RWPE2 (cell line): ENCODE results near the gene PLGRKT.
"Not testable (repeated sequence)": the region's sequence is repeated elsewhere in the genome, so short reads cannot be mapped to it uniquely, and the experiment has no call there.

Source experiments
- ATAC-seq: fragments of 200-7000 bp; cut with Tn5 transposase; 3 replicates; pipeline ENCODE4 v1.9.1; 2021; ENCODE audit warnings: low read depth
- DNase-seq: peaks from one replicate; pipeline ENCODE4 v3.0.0-alpha.2; 2020; ENCODE audit warnings: low spot score
- H3K27ac ChIP-seq: fragments of 450-650 bp; 2 replicates; pipeline ENCODE4 v1.5.1; 2017; ENCODE audit warnings: mild to moderate bottlenecking; ENCODE audit not compliant: poor library complexity, severe bottlenecking
- H3K27me3 ChIP-seq: fragments of 250-450 bp; sonication (Bioruptor Pico); 2 replicates; pipeline ENCODE4 v1.5.1; 2021; ENCODE audit warnings: mild to moderate bottlenecking, moderate library complexity; ENCODE audit not compliant: insufficient read depth, poor library complexity, severe bottlenecking
- H3K36me3 ChIP-seq: fragments of 250-450 bp; sonication (Bioruptor Pico); 2 replicates; pipeline ENCODE4 v1.5.1; 2020; ENCODE audit warnings: low read depth, mild to moderate bottlenecking, moderate library complexity
- H3K4me1 ChIP-seq: fragments of 250-450 bp; sonication (Bioruptor Pico); 2 replicates; pipeline ENCODE4 v1.5.1; 2021; ENCODE audit warnings: mild to moderate bottlenecking, moderate library complexity; ENCODE audit not compliant: insufficient read depth, poor library complexity, severe bottlenecking
- H3K4me3 ChIP-seq: fragments of 250-450 bp; sonication (Bioruptor Pico); 2 replicates; pipeline ENCODE4 v1.5.1; 2021; ENCODE audit warnings: mild to moderate bottlenecking, moderate library complexity; ENCODE audit not compliant: severe bottlenecking
- H3K9me3 ChIP-seq: fragments of 250-450 bp; sonication (Bioruptor Pico); 2 replicates; pipeline ENCODE4 v1.5.1; 2021; ENCODE audit warnings: mild to moderate bottlenecking, moderate library complexity; ENCODE audit not compliant: severe bottlenecking
- TF ChIP-seq, protein P1 (sequence below): fragments of 450-650 bp; IDR thresholded peaks from one replicate; pipeline ENCODE4 v1.5.1; 2017; ENCODE audit warnings: mild to moderate bottlenecking, moderate library complexity; ENCODE audit not compliant: poor library complexity, severe bottlenecking

The PLGRKT gene

DNA sequence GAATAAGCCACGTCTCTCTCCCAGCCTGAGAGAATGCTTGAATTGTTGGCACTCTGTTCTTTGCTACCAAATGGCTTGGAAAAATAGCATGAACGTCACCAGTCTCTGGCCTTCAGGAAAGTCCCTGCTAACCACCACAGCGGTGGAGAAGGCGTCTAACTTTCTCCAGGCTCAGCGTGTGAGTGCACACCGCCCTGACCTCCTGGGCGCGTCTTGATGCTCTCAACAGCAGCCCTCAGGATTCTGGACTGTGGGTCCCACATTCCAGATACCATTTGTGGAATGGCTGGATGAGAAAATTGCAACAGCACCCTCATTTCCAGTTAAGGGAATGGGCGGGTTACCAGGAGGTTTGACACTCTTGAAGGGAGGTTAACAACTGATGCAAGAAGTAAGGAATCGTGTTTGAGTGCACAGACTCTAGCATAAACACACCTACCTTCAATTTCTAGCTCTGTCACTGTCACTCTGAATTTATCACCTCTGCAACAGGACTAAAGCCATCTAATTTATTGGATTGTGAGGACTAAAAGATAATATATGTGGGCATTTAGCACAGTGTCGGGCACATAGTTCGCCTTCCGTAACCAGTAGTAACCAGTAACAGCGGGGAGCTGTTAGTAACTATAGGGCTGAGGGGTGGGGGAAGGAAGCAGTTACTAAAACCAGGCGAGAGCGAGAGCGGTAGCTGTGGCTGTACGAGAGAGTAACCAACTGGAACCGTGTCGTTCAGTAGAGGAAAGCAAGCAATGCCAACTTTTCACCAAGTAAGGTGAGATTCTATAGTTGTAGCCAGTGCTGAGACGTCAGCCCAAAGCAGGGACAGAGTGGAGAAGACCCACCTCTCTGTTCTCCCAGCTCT, 807 bp upstream of the PLGRKT start:
- no peak for ATAC-seq
- Histone ChIP-seq H3K4me3 (peak overlapping the region; percentile 44), H3K4me1 (peaks cover 14% of the 10 kb centered on the region), H3K36me3 (peaks cover 14% of the 10 kb centered on the region), H3K9me3 (no peaks in the 10 kb centered on the region), H3K27me3 (no peaks in the 10 kb centered on the region), H3K27ac (peak overlapping the region; percentile 86)
- TF ChIP-seq, protein P1, sequence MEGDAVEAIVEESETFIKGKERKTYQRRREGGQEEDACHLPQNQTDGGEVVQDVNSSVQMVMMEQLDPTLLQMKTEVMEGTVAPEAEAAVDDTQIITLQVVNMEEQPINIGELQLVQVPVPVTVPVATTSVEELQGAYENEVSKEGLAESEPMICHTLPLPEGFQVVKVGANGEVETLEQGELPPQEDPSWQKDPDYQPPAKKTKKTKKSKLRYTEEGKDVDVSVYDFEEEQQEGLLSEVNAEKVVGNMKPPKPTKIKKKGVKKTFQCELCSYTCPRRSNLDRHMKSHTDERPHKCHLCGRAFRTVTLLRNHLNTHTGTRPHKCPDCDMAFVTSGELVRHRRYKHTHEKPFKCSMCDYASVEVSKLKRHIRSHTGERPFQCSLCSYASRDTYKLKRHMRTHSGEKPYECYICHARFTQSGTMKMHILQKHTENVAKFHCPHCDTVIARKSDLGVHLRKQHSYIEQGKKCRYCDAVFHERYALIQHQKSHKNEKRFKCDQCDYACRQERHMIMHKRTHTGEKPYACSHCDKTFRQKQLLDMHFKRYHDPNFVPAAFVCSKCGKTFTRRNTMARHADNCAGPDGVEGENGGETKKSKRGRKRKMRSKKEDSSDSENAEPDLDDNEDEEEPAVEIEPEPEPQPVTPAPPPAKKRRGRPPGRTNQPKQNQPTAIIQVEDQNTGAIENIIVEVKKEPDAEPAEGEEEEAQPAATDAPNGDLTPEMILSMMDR = no peak
- no peak for DNase-seq

DNA sequence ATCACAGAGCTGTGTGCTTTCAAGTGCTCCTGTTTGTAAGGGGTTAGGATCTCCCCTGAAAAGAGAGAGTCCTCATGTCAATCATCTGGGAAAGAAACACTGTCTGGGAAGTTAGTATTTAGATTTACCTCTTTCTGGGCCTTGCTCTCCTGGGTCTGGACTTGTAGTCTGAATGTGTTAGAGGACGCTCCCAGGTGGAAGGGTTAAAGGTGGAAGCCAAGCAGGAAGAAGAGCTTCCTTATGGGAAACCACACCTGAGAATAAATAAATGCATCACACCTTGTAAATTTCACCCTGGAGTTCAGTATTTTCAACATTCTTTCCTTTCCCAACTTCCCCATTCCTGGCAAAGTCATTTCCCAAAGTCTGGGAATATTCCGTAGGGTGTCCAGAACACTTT, 1.3 kb downstream of the PLGRKT start:
- DNase-seq = no peak
- ATAC-seq = no peak
- Histone ChIP-seq H3K4me3 (no peak overlapping the region), H3K9me3 (no peaks in the 10 kb centered on the region), H3K27me3 (no peaks in the 10 kb centered on the region), H3K36me3 (peaks cover 20% of the 10 kb centered on the region), H3K27ac (peak overlapping the region; percentile 86), H3K4me1 (peaks cover 14% of the 10 kb centered on the region)
- TF ChIP-seq, protein P1 = no peak

DNA sequence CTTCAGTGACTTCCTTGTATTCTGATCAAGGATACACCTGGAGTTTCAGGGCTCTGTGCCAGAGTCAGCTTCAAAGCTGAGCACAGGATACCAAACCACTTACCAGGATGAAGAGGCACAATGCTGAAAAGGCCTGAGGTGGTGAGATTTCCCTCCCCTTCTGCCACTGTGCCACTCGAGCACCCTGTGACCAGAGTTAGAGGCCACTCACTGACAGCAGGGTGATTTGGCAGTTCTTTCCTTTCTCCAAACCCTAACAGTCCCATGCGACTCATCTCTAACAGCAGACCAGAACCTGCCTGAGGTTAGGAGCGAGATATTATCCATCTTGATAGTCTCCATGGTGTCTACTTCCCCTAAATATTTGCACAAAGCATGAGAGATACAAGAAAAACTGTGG, 1.8 kb downstream of the PLGRKT start:
- TF ChIP-seq, protein P1 = no peak
- H3K27me3 ChIP-seq = no peaks in the 10 kb centered on the region
- H3K9me3 ChIP-seq = no peaks in the 10 kb centered on the region
- ATAC-seq (no peak), DNase-seq (no peak)
- H3K36me3 ChIP-seq = peaks cover 21% of the 10 kb centered on the region
- H3K4me3 ChIP-seq = no peak overlapping the region
- peaks cover 14% of the 10 kb centered on the region for H3K4me1 ChIP-seq
- H3K27ac ChIP-seq = peak overlapping the region; percentile 86

DNA sequence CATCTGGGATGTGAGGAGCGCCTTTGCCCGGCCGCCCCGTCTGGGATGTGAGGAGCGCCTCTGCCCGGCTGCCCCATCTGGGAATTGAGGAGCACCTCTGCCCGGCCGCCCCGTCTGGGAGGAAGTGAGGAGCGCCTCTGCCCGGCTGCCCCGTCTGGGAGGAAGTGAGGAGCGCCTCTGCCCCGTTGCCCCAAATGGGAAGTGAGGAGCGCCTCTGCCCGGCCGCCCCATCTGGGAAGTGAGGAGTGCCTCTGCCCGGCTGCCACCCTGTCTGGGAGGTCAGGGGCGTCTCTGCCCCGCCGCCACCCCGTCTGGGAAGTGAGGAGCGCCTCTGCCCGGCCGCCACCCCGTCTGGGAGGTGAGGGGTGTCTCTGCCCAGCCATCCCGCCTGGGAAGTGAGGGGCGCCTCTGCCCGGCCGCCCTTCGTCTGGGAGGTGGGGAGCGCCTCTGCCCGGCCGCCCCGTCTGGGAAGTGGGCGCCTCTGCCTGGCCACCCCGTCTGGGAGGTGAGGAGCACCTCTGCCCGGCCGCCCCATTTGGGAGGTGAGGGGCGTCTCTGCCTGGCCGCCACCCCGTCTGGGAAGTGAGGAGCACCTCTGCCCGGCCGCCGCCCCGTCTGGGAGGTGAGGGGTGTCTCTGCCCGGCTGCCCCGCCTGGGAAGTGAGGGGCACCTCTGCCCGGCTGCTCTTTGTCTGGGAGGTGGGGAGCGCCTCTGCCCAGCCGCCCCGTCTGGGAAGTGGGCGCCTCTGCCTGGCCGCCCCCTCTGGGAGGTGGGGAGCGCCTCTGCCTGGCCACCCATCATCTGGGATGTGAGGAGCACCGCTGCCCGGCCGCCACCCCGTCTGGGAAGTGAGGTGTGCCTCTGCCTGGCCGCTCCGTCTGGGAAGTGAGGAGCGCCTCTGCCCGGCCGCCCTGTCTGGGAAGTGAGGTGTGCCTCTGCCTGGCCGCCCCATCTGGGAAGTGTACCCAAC, 3.6 kb downstream of the PLGRKT start:
- H3K9me3 ChIP-seq, H3K27ac ChIP-seq, DNase-seq, H3K4me3 ChIP-seq, ATAC-seq, H3K27me3 ChIP-seq: not testable (repeated sequence)
- peaks cover 26% of the 10 kb centered on the region for H3K36me3 ChIP-seq
- peaks cover 14% of the 10 kb centered on the region for H3K4me1 ChIP-seq

DNA sequence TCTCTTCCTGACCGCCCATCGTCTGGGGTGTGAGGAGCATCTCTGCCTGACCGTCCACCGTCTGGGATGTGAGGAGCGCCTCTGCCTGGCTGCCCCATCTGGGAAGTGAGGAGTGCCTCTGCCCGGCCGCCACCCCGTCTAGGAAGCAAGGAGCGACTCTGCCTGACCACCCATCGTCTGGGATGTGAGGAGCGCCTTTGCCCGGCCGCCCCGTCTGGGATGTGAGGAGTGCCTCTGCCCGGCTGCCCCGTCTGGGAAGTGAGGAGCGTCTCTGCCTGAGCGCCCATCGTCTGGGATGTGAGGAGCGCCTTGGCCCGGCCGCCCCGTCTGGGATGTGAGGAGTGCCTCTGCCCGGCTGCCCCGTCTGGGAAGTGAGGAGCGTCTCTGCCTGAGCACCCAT, 4.4 kb downstream of the PLGRKT start:
- H3K27ac ChIP-seq, H3K9me3 ChIP-seq: not testable (repeated sequence)
- H3K4me1 ChIP-seq = peaks cover 12% of the 10 kb centered on the region

DNA sequence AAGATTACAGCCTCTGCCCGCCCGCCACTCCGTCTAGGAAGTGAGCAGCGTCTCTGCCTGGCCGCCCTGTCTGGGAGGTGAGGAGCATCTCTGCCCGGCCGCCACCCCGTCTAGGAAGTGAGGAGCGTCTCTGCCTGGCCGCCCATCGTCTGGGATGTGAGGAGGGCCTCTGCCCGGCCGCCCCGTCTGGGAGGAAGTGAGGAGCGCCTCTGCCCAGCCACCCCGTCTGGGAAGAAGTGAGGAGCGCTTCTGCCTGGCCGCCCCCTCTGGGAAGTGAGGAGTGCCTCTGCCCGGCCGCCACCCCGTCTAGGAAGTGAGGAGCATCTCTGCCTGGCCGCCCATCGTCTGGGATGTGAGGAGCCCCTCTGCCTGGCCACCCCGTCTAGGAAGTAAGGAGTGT, 4.8 kb downstream of the PLGRKT start:
- not testable (repeated sequence) for DNase-seq, ATAC-seq, H3K4me3 ChIP-seq, H3K4me1 ChIP-seq, H3K27ac ChIP-seq, H3K9me3 ChIP-seq, H3K27me3 ChIP-seq
- peaks cover 27% of the 10 kb centered on the region for H3K36me3 ChIP-seq

More for the DNA sequence above, 4.4 kb downstream of the PLGRKT start:
- H3K27me3 ChIP-seq, DNase-seq, H3K4me3 ChIP-seq, ATAC-seq: not testable (repeated sequence)
- peaks cover 27% of the 10 kb centered on the region for H3K36me3 ChIP-seq
